DOHH2 (cell line): ENCODE measurements around the gene NDUFV2.

Source experiments
- EZH2phosphoT487 ChIP-seq: fragments of 200-600 bp; sonication (generic); IDR thresholded peaks from 2 replicates; pipeline ENCODE4 v1.6.1; 2017; ENCODE audit warnings: borderline replicate concordance, mild to moderate bottlenecking, antibody characterized with exemption, low read length, moderate library complexity, mixed read lengths
- TF ChIP-seq, protein P1 (sequence below): fragments of 200-600 bp; sonication (generic); IDR thresholded peaks from one replicate; pipeline ENCODE4 v1.5.1; 2014; ENCODE audit warnings: antibody characterized with exemption, mild to moderate bottlenecking, low read depth, low read length; ENCODE audit not compliant: poor library complexity, severe bottlenecking

DNA sequence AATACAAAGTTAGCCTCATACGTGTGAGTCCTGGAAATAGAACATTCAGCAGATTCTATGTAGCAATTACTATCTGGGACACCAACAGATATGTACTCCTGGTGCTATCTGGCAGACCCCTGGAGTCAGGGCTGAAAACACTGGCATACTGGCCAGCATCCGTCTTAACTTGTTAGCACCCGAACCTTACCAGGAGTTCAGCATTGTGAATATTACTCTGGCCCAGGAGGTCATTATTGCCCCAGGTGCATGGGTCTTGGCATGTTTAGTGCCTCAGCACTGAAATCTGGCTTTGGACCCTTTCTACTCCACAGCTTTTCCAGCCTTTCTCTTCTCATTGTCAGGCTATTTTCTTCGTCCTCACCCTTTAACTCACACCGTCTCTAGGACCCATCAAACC lies 11.9 kb upstream of the NDUFV2 start:
- TF ChIP-seq, protein P1, sequence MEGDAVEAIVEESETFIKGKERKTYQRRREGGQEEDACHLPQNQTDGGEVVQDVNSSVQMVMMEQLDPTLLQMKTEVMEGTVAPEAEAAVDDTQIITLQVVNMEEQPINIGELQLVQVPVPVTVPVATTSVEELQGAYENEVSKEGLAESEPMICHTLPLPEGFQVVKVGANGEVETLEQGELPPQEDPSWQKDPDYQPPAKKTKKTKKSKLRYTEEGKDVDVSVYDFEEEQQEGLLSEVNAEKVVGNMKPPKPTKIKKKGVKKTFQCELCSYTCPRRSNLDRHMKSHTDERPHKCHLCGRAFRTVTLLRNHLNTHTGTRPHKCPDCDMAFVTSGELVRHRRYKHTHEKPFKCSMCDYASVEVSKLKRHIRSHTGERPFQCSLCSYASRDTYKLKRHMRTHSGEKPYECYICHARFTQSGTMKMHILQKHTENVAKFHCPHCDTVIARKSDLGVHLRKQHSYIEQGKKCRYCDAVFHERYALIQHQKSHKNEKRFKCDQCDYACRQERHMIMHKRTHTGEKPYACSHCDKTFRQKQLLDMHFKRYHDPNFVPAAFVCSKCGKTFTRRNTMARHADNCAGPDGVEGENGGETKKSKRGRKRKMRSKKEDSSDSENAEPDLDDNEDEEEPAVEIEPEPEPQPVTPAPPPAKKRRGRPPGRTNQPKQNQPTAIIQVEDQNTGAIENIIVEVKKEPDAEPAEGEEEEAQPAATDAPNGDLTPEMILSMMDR, result no peak
- TF ChIP-seq EZH2phosphoT487, result no peak
